Breast epithelium (tissue), 4 donors: Measurements from ENCODE around the gene MARS1. TPM values are rescaled to one million over a fixed set of nuclear protein-coding genes. Genes with fewer than 3 reads are reported as not detected.
A peak's percentile ranks its signal among the peaks of the same experiment; 100 is the strongest.

Experiments used
- DNase-seq, 2 donors: peaks; one replicate each; pipeline ENCODE4 v3.0.0-alpha.2; 2019; ENCODE audit warnings: low spot score in 2 of 2
- H3K27ac ChIP-seq, 2 donors: fragments of 200-600 bp; sonication (generic) in 1 of 2; one replicate each; pipeline ENCODE4 v1.5.1; 2016 to 2019; ENCODE audit warnings: mild to moderate bottlenecking in 1 of 2
- H3K27me3 ChIP-seq, 2 donors: fragments of 200-600 bp; sonication (generic) in 1 of 2; one replicate each; pipeline versions ENCODE4 v1.5.1 to v1.6.0; 2017 to 2019; ENCODE audit warnings: control low read depth in 1 of 2, mild to moderate bottlenecking in 1 of 2
- H3K36me3 ChIP-seq: fragments of 200-600 bp; one replicate; pipeline ENCODE4 v1.5.1; 2019
- H3K4me1 ChIP-seq, 2 donors: fragments of 200-600 bp; sonication (generic); one replicate each; pipeline ENCODE4 v1.5.1; 2016 to 2019; ENCODE audit warnings: control low read depth in 1 of 2
- H3K4me3 ChIP-seq, 3 donors: fragments of 200-600 bp; sonication (generic); 1 replicate in 2 of 3; 2 replicates in 1 of 3; pipeline ENCODE4 v1.5.1; 2016 to 2019; ENCODE audit warnings: mild to moderate bottlenecking in 3 of 3, moderate library complexity in 2 of 3
- H3K9me3 ChIP-seq, 2 donors: fragments of 200-600 bp; sonication (generic) in 1 of 2; one replicate each; pipeline ENCODE4 v1.5.1; 2016 to 2019; ENCODE audit warnings: control low read depth in 1 of 2
- POLR2A ChIP-seq: fragments of 450-650 bp; IDR thresholded peaks from one replicate; pipeline ENCODE4 v1.6.1; 2016; ENCODE audit warnings: antibody characterized with exemption, mild to moderate bottlenecking, moderate library complexity
- POLR2AphosphoS5 ChIP-seq, 3 donors: sonication (generic); formaldehyde crosslinking; IDR thresholded peaks; one replicate each; pipeline ENCODE4 v1.6.1; 2017; ENCODE audit warnings: antibody characterized with exemption in 3 of 3
- intact Hi-C: fragments of 100-400 bp; cut with DNase I; formaldehyde crosslinking; loops from one replicate; pipeline ENCODE4 v1.15.1; 2023; ENCODE audit warnings: low total_unique reads
- total RNA-seq, 3 donors: library from RNA; depleted of rRNA; stranded (reverse); fragments of >200 nt; gene quantifications; one replicate each; pipeline ENCODE4 v1.1.0, GENCODE V29; 2016
- TF ChIP-seq, protein P1 (sequence below), 3 donors: fragments of 450-650 bp; IDR thresholded peaks; one replicate each; pipeline ENCODE4 v1.5.1; 2016 to 2017; ENCODE audit warnings: antibody characterized with exemption in 3 of 3, mild to moderate bottlenecking in 3 of 3, moderate library complexity in 3 of 3

The MARS1 gene
- total RNA-seq, 3 donors from 2014 or later, result 39.2 to 65.9 (median 60.2) TPM

DNA sequence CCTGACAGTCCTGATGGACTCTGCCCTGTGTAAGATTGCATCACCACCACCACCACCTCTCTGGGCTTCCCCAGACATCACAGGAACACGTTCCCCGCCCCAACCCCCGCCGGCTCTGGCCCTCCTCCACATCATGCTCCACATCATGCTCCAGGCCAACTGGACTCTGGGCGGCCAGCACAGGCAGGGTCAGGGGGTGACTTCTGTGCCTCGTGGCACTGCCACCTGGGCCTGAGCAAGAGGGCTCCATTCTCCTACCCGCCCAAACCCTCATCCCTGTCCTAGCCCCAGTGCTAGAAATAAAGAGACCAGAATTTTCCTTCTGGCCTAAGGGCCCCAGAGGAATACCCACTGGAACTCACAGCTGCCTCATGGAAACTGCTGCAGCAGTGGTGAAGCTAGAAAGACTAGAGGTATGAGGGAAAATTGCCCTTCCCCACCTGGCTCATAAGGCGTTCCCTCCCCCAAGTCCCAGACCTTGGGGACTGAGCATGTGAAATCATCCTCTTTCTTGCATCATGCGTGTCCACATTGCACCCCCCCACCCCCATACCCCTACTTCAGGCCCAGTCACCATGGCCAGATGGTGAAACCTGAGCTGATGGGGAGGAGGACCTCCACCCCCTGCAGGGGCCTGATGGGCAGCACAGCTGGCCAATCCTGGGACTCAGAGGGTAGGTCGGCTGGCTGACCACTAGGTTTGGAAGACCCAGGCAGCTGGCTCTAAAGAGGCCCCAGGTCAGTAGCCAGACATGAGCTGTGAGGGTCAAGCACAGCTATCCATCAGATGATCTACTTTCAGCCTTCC is 33.1 kb upstream of the MARS1 start, which contains the start of gene INHBE:
Gene INHBE, plus strand, starts transcription at position 742 of the 808 bp plus-strand sequence. CDS start 230 bp downstream, outside the sequence.
- Histone ChIP-seq H3K36me3 (no peaks in the 10 kb centered on the region), H3K4me3 (peak within 1 kb of the TSS in 2 of 3 donors; percentile 25 to 34), H3K27me3 (no peaks in the 10 kb centered on the region), H3K27ac (no peak within 1 kb of the TSS), H3K4me1 (no peaks in the 10 kb centered on the region), H3K9me3 (no peaks in the 10 kb centered on the region)
- TF ChIP-seq POLR2A (no peak), POLR2AphosphoS5 (IDR thresholded peaks at IDR 0.05) (no peak)
- DNase-seq, result no peak
- intact Hi-C loops, result no loop called here

GRCh38 chr12:57455374-57456144 is 32.3 kb upstream of the MARS1 start:
- TF ChIP-seq POLR2AphosphoS5 (IDR thresholded peaks at IDR 0.05) (no peak), POLR2A (no peak)
- TF ChIP-seq, protein P1, sequence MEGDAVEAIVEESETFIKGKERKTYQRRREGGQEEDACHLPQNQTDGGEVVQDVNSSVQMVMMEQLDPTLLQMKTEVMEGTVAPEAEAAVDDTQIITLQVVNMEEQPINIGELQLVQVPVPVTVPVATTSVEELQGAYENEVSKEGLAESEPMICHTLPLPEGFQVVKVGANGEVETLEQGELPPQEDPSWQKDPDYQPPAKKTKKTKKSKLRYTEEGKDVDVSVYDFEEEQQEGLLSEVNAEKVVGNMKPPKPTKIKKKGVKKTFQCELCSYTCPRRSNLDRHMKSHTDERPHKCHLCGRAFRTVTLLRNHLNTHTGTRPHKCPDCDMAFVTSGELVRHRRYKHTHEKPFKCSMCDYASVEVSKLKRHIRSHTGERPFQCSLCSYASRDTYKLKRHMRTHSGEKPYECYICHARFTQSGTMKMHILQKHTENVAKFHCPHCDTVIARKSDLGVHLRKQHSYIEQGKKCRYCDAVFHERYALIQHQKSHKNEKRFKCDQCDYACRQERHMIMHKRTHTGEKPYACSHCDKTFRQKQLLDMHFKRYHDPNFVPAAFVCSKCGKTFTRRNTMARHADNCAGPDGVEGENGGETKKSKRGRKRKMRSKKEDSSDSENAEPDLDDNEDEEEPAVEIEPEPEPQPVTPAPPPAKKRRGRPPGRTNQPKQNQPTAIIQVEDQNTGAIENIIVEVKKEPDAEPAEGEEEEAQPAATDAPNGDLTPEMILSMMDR (IDR thresholded peaks at IDR 0.05), result no peak
- DNase-seq, result no peak
- Histone ChIP-seq H3K27me3 (no peaks in the 10 kb centered on the region), H3K4me1 (peaks cover 0 to 7% of the 10 kb centered on the region in 2 donors), H3K9me3 (no peaks in the 10 kb centered on the region), H3K36me3 (no peaks in the 10 kb centered on the region), H3K4me3 (peak overlapping the region in 2 of 3 donors; percentile 25 to 34), H3K27ac (no peak overlapping the region)
- intact Hi-C loops, result no loop called here

GRCh38 chr12:57456145-57456700 is 31.6 kb upstream of the MARS1 start:
- no peak for DNase-seq
- Histone ChIP-seq H3K9me3 (no peaks in the 10 kb centered on the region), H3K36me3 (no peaks in the 10 kb centered on the region), H3K4me3 (peak overlapping the region in 2 of 3 donors; percentile 25 to 34), H3K27ac (no peak overlapping the region), H3K27me3 (no peaks in the 10 kb centered on the region), H3K4me1 (peaks cover 4 to 14% of the 10 kb centered on the region in 2 donors)
- intact Hi-C loops, result no loop called here
- TF ChIP-seq POLR2A (no peak), POLR2AphosphoS5 (IDR thresholded peaks at IDR 0.05) (no peak)
- TF ChIP-seq, protein P1 (IDR thresholded peaks at IDR 0.05), result peak; percentile 20 to 40 (median 39)

DNA sequence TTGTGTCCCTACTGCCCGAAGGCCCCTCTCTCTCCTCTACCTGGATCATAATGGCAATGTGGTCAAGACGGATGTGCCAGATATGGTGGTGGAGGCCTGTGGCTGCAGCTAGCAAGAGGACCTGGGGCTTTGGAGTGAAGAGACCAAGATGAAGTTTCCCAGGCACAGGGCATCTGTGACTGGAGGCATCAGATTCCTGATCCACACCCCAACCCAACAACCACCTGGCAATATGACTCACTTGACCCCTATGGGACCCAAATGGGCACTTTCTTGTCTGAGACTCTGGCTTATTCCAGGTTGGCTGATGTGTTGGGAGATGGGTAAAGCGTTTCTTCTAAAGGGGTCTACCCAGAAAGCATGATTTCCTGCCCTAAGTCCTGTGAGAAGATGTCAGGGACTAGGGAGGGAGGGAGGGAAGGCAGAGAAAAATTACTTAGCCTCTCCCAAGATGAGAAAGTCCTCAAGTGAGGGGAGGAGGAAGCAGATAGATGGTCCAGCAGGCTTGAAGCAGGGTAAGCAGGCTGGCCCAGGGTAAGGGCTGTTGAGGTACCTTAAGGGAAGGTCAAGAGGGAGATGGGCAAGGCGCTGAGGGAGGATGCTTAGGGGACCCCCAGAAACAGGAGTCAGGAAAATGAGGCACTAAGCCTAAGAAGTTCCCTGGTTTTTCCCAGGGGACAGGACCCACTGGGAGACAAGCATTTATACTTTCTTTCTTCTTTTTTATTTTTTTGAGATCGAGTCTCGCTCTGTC is 31.0 kb upstream of the MARS1 start:
- Histone ChIP-seq H3K36me3 (no peaks in the 10 kb centered on the region), H3K9me3 (no peaks in the 10 kb centered on the region), H3K27me3 (no peaks in the 10 kb centered on the region), H3K4me1 (peaks cover 8 to 16% of the 10 kb centered on the region in 2 donors), H3K4me3 (no peak overlapping the region), H3K27ac (no peak overlapping the region)
- no peak for TF ChIP-seq POLR2A
- no peak for TF ChIP-seq POLR2AphosphoS5 (IDR thresholded peaks at IDR 0.05)
- TF ChIP-seq, protein P1 (IDR thresholded peaks at IDR 0.05), result no peak
- intact Hi-C loops, result no loop called here
- no peak for DNase-seq

GRCh38 chr12:57458665-57459054 is 29.2 kb upstream of the MARS1 start:
- DNase-seq, result peak in 1 of 2 donors; percentile 30
- H3K27ac ChIP-seq, result peak overlapping the region; percentile 30 to 62
- H3K36me3 ChIP-seq, result no peaks in the 10 kb centered on the region
- intact Hi-C loops, result no loop called here
- no peaks in the 10 kb centered on the region for H3K9me3 ChIP-seq
- peaks cover 8 to 16% of the 10 kb centered on the region in 2 donors for H3K4me1 ChIP-seq
- no peaks in the 10 kb centered on the region for H3K27me3 ChIP-seq
- TF ChIP-seq POLR2A (no peak), POLR2AphosphoS5 (IDR thresholded peaks at IDR 0.05) (no peak)
- TF ChIP-seq, protein P1 (IDR thresholded peaks at IDR 0.05), result no peak
- H3K4me3 ChIP-seq, result peak overlapping the region; percentile 54 to 77 (median 68)
